NCI-H1436 (cell line): ENCODE data around the gene LPAR3.

Experiments used
- DNase-seq: peaks from one replicate; lab custom pipeline; 2025; lab: John Stamatoyannopoulos, UW

Gene LPAR3

DNA sequence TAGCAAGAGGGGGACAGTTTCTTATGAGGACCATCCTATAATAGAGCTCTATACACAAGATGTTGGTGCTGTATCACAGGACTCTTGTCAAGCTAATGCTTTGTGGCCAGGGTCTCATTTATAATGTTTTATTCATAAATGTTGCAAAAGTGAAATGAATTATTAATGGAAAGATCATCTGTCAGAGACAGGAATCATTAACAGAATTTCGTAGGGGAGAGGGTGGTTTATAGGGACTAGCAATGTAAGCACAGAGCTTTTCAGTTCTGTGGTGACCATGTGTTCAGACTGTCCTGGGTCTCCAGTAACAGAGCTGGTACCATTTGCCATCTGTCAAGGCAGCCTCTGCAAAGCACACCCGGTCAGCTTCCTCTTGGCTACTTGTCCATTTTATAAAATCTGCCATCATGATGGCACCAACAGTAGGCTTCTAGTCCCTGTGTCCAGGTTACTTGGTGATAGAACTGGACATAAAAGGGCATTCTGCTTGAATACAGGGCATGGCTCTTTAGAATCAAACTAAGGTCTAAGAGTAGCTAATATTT lies 36.2 kb downstream of the LPAR3 start:
- no peak for DNase-seq

DNA sequence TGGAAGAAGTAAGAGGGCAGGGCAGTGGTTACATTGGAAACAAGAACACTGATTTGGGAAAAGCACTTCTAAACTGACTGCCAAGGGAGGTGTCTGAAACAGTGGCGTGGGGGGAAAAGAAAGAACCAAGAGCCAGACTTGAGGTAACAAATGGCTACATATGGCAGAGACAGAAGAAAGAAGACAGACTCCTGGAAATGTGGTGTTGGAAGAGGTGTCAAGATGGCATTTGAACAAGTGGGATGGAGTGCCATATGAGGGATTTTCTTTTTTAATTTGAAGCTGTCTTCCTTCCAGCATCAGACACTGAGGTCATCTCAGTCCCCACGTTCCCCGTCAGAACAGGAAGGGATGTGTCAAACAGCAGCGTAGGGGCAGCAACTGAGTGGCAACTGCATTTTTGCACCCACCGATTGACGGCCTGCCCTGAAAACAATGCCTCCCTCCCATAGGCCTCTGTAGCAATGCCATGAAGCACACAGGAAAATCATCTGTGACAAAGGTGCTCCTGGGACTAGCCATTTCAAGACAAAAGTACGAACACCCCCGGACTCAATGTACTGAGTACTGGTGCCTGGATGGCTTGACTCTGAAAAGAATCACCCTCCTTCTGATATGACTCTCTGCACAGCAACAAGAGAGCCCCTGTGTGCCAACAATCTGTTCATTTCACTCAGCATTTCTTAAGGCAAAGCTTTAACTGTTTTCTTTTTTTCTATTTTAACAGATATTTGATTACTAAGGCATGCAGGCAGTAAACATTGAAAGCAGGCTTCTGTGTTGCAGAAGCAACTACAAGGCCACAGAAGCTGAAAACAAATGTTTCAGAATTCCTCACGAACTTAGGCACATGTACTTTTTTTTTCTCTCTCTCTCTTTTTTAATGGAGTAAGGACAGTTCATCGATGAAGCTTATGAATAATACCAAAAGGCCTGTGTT lies 37.0 kb downstream of the LPAR3 start:
- no peak for DNase-seq

DNA sequence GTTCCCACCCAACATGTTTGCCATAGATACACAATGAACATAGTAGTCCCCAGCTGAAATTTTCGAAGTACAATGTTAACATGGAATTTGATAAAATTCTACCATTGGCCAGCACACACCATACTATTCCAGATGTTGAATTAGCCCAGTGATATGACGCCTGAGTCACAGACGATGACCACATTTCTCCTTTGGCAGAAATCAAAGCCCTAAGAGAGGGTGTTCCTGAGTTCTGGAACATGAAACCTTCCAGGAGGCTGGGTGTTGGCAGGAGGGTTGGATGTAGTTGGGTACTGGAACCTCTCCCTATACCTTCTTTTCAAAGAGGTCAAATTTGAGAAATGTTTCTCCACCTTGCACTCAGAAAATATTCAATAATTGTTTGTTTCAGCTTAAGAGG lies 37.8 kb downstream of the LPAR3 start:
- DNase-seq = no peak

- no peak for DNase-seq
Observed at GRCh38 chr1:84853741-84854721, 39.0 kb downstream of the LPAR3 start.

DNA sequence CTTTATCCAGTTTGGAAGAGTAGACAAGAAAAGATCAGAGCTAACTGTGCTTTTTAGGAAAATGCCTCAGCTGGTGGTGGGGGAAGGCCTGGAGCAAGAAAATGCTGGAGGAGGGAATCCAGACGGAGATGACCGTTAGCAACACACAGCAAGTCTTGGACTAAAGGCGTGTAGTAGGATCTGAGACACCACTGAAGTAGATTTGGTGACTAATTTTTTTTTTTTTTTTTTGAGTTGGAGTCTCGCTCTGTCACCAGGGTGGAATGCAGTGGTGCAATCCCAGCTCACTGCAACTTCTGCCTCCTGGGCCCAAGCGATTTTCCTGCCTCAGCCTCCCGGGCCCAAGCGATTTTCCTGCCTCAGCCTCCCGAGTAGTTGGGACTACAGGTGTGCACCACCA lies 41.2 kb downstream of the LPAR3 start:
- no peak for DNase-seq

DNA sequence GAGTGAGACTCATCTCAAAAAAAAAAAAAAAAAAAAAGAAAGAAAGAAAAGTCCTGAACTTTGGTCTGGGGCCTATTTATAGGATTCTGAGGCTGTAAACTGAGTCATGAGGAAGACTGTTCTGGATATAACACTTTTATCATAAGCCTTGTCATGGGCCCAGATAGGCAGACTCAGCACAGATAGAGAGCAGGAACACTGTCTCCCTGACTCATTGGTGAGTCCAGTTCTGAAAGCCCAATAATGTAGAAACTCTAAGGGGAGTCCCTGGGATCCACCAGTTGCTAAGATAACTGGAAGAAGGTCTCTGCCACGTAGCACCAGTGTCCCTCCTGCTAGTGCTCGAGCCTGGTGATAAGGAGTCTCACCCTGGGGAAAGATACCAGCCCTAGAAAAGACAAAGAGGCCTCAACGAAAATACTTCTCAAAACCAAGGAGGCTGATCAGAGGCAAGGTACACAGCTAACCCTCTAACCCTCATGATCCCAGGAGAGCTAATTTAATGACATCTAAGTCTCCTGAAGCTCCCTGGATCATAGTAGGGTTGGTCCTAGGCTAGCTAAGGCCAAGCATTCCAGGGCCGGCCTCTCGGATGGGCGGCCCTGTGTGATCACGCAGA lies 43.5 kb downstream of the LPAR3 start:
- no peak for DNase-seq

- DNase-seq = peak; percentile 27
Observed at GRCh38 chr1:84847253-84848250, 45.5 kb downstream of the LPAR3 start.

- DNase-seq = no peak
Observed at GRCh38 chr1:84846387-84846786, 46.6 kb downstream of the LPAR3 start.

DNA sequence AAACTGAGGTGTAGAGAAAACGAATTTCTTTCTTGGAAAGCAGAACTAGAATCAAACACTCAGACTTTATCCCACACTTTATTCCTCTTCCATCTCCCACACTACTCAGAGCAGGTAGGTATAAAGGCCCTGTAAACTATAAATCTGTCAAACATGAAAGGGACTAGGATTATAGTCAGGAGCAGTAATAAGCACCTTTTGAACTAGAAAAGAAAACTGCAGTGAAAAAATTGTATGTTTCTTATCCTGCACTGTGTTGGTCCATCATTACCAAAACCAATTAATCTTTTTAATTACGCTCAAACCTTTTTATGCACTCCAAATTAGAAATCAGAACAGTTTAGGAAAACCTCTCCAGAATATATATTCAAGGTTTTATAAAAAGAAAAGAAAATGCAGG lies 47.6 kb downstream of the LPAR3 start:
- DNase-seq = no peak

GRCh38 chr1:84844094-84844493 lies 48.9 kb downstream of the LPAR3 start:
- DNase-seq = no peak

DNA sequence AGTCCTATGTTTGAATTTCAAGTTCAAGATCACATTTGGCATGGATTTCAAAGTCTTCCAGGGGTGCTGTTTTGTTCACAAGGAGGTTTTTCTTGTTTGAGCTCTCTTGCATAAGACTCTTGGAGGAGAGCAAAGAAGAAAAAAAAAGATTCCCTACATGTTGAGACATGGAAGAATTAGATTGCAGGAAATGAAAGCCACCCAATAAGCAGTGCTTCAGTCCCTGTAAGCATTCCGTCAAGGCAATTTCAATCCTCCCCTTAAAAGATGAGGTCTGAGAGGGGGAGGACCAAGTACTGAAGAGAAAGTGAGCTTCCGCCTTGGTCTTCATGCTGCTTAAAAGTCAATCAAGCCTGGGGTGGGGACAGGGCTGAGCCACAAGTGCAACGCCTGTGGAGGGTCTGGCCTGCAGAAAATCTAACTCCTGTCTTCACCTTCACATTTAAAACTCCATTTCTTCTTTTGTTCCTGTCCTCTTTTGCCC lies 50.2 kb downstream of the LPAR3 start:
- DNase-seq = no peak

DNA sequence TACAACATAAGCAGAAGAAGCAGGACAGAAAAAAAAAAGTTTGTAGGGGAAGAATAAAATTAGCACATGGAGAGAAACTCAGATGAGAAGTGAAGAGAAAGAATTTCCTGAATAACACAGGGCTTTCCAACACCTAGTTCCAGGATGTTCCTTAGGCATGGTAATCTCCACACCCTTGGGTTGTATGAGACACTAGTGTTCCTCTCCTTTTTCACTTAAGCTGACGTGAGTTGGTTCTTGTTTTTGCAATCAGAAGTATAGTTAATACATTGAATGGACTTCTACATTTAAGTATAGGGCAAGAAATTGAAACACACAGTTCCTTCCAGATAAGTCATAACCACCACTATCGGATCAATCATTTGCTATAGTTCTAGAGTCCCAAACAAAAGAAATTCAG lies 51.0 kb downstream of the LPAR3 start:
- no peak for DNase-seq

GRCh38 chr1:84840346-84840745 lies 52.7 kb downstream of the LPAR3 start:
- no peak for DNase-seq

DNA sequence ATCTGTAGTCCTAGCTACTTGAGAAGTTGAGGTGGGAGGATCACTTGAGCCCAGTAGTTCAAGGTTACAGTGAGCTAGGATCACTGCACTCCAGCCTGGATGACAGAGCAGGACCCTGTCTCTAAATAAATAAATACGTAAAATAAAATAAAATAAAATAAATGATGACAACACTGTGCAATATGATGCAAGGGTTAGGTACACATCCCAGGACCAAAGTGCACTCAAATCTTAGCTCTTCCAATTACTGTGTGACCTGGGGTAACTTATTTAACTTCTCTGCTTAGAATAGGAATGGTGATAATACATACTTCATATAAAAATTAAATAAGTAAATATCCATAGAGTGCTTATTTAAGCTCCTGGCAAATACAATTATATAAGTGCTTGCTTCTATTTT lies 53.5 kb downstream of the LPAR3 start:
- no peak for DNase-seq

DNA sequence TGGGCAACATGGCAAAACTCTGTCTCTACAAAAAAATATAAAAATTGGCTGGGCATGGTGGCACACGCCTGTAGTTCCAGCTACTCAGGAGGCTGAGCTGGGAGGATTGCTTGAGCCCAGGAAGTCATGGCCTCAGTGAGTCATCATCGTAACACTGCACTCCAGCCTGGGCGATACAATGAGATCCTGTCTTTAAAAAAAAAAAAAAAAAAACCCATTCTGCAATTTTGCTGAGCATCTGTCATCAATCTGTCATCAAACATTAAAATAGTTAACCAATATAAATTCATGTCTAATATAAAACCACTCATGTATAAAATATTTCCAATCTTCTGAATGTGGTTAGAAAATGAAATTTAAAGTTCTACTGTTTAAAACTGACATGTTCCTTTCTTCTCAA lies 56.9 kb downstream of the LPAR3 start:
- DNase-seq = no peak

GRCh38 chr1:84835169-84835568 lies 57.8 kb downstream of the LPAR3 start:
- no peak for DNase-seq

DNA sequence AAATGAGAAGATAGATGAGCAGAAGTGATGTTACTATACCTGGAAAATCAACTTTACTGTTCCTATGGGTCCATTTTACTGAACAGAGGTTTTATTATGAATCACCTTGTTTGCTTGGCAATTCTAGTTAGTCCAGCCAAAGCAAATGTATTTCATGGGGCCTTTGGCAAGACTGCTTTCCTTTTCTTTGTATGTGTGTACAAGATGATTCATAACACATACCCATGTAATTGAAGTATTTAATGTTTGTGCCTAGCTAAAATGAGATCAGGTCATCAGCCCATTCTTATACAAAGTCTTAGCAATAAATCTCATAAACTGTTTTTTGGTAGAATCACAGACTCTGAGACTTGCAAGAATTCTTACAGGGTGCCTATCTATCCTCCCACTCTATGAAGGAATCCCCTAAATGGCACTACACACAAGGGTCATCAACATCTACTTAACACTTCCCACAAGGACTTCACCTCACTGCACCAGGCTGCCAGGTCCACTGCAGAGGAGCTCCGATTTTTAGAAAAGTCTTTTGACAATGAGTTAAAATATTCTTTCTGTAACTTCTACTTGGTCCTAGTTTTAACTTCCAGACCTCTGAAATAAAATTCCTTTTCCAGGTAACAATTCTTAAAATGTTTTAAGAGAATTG lies 58.5 kb downstream of the LPAR3 start:
- DNase-seq = no peak

GRCh38 chr1:84833194-84833593 lies 59.8 kb downstream of the LPAR3 start:
- DNase-seq = no peak

GRCh38 chr1:84830136-84830535 lies 62.9 kb downstream of the LPAR3 start:
- DNase-seq = no peak

DNA sequence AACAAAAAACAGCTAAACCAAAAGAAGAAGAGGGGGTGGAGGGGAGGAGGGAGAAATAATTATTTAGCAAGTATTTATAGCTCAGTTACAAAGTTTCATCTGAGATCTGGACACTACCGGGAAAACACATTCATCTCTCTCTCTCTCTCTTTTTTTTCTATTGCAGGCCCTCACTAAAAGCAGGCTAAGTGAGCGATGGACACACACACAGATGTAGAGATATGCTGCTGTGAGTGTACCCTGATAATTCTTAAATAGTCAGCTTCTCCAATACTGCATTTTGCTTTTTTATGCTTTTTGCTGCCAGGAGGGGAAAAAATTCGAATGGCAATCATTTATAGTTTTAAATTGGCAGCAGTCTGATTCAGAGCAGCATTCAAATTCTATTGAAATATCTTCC lies 65.0 kb downstream of the LPAR3 start:
- DNase-seq = no peak
